Omental fat pad (tissue), 4 donors: Measurements from ENCODE around the gene SLC12A4. TPM values are rescaled to one million over a fixed set of nuclear protein-coding genes. Genes with fewer than 3 reads are reported as not detected.
"Not testable (repeated sequence)": the region's sequence is repeated elsewhere in the genome, so short reads cannot be mapped to it uniquely, and the experiment has no call there.

Experiments
- ATAC-seq: fragments of 150-250 bp; one replicate; pipeline ENCODE4 v1.9.1; 2016; ENCODE audit warnings: mild to moderate bottlenecking, moderate library complexity; ENCODE audit not compliant: low FRiP score
- DNase-seq: peaks from one replicate; pipeline ENCODE4 v3.0.0-alpha.2; 2019; ENCODE audit warnings: low spot score
- total RNA-seq, 4 donors: library from RNA; depleted of rRNA; stranded (reverse); fragments of >200 nt; gene quantifications; one replicate each; pipeline ENCODE4 v1.1.0, GENCODE V29; 2016
- TF ChIP-seq, protein P1 (sequence below), 3 donors: fragments of 450-650 bp; IDR thresholded peaks; one replicate each; pipeline ENCODE4 v1.5.1; 2016 to 2017; ENCODE audit warnings: antibody characterized with exemption in 3 of 3, mild to moderate bottlenecking in 3 of 3, moderate library complexity in 2 of 3

SLC12A4 gene
- total RNA-seq, 4 donors from 2014 or later, result 39.4 to 92.2 (median 70.8) TPM

DNA sequence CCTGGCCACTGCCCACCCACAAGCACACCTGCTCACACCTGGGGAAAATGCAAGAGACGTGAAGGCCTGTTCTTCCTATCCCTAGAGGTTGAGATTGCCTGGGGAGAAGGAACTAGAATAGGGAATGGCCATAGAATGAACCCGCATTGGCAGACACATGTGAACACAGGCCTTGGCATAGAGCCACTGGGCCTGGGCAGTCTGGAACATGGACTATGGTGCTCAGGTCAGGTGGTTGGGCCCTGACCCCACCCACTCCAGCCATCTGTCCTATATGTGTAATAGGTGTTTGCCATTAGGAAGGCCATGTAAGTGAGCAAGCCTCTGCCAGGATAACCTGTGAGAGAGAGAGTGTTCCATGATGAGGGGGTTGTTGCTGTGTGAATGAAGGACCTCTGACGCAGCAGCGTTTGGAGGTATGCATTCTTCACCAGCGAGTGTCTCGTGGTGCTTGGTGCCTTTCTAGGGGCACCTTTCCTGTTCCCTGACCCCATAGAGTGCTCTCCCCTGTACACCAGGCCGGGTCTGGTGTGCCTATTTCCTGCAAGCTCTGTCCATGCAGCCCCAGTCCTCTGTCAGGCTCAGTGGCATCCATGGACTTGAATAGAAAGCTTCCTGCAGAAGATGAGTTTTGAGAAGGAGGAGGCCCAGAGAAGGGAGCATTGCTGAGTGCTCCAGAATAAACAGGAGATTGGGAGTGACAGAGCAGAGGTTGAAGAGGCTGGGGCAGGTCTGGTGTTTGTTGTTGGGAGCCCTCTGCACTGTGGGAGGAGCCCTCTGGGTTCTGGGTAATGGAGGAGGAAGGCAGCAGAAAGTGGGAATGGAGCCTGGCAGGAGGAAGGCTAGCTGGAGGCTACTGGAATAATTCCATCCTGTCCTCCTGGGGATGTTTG, 52.4 kb downstream of the SLC12A4 start:
- TF ChIP-seq, protein P1, sequence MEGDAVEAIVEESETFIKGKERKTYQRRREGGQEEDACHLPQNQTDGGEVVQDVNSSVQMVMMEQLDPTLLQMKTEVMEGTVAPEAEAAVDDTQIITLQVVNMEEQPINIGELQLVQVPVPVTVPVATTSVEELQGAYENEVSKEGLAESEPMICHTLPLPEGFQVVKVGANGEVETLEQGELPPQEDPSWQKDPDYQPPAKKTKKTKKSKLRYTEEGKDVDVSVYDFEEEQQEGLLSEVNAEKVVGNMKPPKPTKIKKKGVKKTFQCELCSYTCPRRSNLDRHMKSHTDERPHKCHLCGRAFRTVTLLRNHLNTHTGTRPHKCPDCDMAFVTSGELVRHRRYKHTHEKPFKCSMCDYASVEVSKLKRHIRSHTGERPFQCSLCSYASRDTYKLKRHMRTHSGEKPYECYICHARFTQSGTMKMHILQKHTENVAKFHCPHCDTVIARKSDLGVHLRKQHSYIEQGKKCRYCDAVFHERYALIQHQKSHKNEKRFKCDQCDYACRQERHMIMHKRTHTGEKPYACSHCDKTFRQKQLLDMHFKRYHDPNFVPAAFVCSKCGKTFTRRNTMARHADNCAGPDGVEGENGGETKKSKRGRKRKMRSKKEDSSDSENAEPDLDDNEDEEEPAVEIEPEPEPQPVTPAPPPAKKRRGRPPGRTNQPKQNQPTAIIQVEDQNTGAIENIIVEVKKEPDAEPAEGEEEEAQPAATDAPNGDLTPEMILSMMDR (IDR thresholded peaks at IDR 0.05), result no peak
- ATAC-seq (no peak), DNase-seq (no peak)

DNA sequence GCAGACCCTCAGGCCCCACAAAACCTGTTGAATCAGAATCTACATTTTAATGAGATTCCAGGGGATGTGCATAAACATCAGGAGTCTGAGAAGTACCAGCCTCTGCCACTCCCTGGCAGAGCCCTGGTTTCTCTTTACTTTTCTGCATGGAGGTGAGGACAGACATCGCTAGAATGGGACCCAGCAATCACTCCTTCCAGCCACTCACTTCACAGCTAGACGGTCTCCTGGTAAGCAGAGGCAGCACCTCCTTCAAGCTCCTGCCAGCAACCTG, 53.0 kb downstream of the SLC12A4 start:
- not testable (repeated sequence) for ATAC-seq, DNase-seq

DNA sequence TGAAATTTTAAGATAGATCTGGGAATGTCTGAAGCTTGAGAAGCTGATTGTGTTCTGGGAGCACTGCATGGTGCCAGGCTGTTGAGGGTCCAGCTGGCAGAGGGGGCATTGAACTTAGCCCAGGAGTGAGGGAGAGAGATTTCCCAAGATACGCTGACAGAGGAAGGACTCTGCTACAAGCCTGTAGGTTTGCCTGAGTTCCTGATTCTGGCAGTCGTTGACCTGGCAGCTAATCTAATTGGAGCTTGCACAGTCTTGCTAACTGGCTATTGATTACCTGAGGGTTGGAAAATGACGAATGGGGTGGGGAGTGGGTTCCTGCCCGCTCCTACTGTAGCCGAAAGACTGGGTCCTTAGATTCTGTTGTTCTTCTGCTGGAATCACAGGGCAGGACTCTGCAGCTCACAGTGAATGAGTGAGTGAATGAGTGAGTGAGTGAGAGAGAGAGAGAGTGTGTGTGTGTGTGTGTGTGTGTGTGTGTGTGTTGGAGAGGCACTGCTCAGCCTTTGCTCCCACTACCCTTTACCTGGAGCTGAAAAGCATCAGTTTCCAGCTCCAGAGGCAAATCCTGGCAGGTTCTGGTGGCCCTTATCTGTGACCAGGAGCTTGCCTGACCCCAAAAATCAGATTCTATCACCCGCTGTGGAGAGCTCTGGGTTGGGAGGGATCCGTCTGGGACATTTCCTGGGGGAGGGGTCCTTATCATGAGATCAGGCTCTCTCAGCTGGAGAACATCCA, 53.5 kb downstream of the SLC12A4 start:
- TF ChIP-seq, protein P1 (IDR thresholded peaks at IDR 0.05), result no peak
- ATAC-seq (no peak), DNase-seq (no peak)

DNA sequence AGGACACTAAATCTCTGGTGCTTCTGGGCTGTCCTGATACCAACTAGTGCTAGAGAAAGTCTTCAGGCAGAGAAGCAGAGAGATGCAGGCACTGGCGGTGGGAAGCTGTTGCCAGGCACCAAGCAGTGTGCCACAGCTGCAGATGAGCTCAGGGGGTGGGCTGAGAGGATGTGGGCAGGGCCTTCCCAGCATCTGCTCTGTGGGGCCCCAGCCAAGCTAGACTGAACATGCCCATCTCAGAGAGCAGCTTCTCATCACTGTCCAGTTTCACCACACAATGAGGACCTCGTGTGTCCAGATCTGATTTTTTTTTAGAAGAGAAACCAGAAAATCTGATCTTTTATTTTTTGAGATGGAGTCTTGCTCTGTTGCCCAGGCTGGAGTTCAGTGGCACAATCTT, 58.3 kb downstream of the SLC12A4 start:
- ATAC-seq, result no peak

GRCh38 chr16:67909056-67909742, 59.2 kb downstream of the SLC12A4 start:
- ATAC-seq (peak; percentile 41), DNase-seq (no peak)
- TF ChIP-seq, protein P1 (IDR thresholded peaks at IDR 0.05), result no peak

More for the DNA sequence above, 58.3 kb downstream of the SLC12A4 start:
- DNase-seq, result no peak
- TF ChIP-seq, protein P1 (IDR thresholded peaks at IDR 0.05), result no peak

GRCh38 chr16:67907397-67908180, 60.8 kb downstream of the SLC12A4 start:
- ATAC-seq (no peak), DNase-seq (no peak)
- TF ChIP-seq, protein P1 (IDR thresholded peaks at IDR 0.05), result no peak

DNA sequence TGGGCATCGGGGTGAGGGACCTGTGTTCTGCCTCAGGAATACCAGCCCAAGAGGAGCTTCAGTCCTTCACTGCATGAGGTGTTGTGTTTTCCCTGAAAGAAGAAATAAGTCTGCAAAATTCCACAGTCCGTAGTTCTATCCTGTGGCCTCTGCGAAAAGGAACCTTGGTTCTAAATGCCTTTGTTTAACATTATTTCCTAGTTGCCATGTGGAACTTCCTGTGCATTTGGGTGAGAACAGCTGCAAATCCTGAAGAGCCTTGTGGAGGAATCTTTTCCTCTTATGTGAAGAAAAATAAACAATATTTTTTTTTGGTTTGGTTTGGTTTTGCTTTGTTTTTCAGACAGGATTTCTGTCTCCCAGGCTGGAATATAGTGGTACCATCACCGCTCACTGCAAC, 65.6 kb downstream of the SLC12A4 start:
- TF ChIP-seq, protein P1 (IDR thresholded peaks at IDR 0.05), result no peak
- ATAC-seq (no peak), DNase-seq (no peak)
